Hepatocyte (in vitro differentiated cells): ENCODE measurements around the gene OR5K3. TPM values are rescaled to one million over a fixed set of nuclear protein-coding genes. Genes with fewer than 3 reads are reported as not detected.

Experiments
- DNase-seq: peaks from one replicate; pipeline ENCODE4 v3.0.0-alpha.2; 2016; ENCODE audit warnings: low spot score
- H2AFZ ChIP-seq: fragments of 200-600 bp; sonication (generic); 2 replicates; pipeline ENCODE4 v1.6.0; 2016; ENCODE audit warnings: antibody characterized with exemption, mild to moderate bottlenecking
- H3K27ac ChIP-seq: fragments of 200-600 bp; sonication (generic); 2 replicates; pipeline ENCODE4 v1.5.1; 2016; ENCODE audit warnings: mild to moderate bottlenecking
- H3K27me3 ChIP-seq: fragments of 200-600 bp; sonication (generic); 2 replicates; pipeline ENCODE4 v1.6.1; 2016
- H3K36me3 ChIP-seq: fragments of 200-600 bp; sonication (generic); replicated peaks from 2 replicates; pipeline ENCODE4 v1.5.1; 2016; ENCODE audit warnings: low read depth; ENCODE audit not compliant: insufficient read depth
- H3K4me1 ChIP-seq: fragments of 200-600 bp; sonication (generic); 2 replicates; pipeline ENCODE4 v1.5.1; 2016; ENCODE audit warnings: mild to moderate bottlenecking, moderate library complexity; ENCODE audit not compliant: insufficient read depth
- H3K4me2 ChIP-seq: fragments of 200-600 bp; sonication (generic); 2 replicates; pipeline ENCODE4 v1.6.0; 2016
- H3K4me3 ChIP-seq: fragments of 200-600 bp; sonication (generic); 2 replicates; pipeline ENCODE4 v1.5.1; 2016; ENCODE audit warnings: mild to moderate bottlenecking
- H3K79me2 ChIP-seq: fragments of 200-600 bp; sonication (generic); 2 replicates; pipeline ENCODE4 v1.6.0; 2017; ENCODE audit warnings: mild to moderate bottlenecking
- H3K9me2 ChIP-seq: fragments of 200-600 bp; sonication (generic); replicated peaks from 2 replicates; pipeline ENCODE4 v1.6.0; 2017; ENCODE audit warnings: mild to moderate bottlenecking; ENCODE audit not compliant: insufficient read depth
- H3K9me3 ChIP-seq: fragments of 200-600 bp; sonication (generic); 2 replicates; pipeline ENCODE4 v1.5.1; 2016; ENCODE audit warnings: low read depth, mild to moderate bottlenecking
- H4K20me1 ChIP-seq: fragments of 200-600 bp; sonication (generic); 2 replicates; pipeline ENCODE4 v1.6.0; 2016; ENCODE audit warnings: mild to moderate bottlenecking; ENCODE audit not compliant: insufficient read depth, poor library complexity, severe bottlenecking
- CTCF ChIP-seq: fragments of 200-600 bp; sonication (generic); IDR thresholded peaks from 2 replicates; pipeline ENCODE4 v1.5.1; 2016; ENCODE audit warnings: antibody characterized with exemption, mild to moderate bottlenecking; ENCODE audit not compliant: poor library complexity
- EZH2 ChIP-seq: fragments of 200-600 bp; sonication (generic); IDR thresholded peaks from 2 replicates; pipeline ENCODE4 v1.6.1; 2016; ENCODE audit warnings: antibody characterized with exemption, mild to moderate bottlenecking, borderline replicate concordance
- EZH2phosphoT487 ChIP-seq: fragments of 200-600 bp; sonication (generic); IDR thresholded peaks from one replicate; pipeline ENCODE4 v1.6.1; 2018; ENCODE audit warnings: antibody characterized with exemption, mild to moderate bottlenecking, low read depth, moderate library complexity; ENCODE audit not compliant: unreplicated experiment, severe bottlenecking
- WGBS: methylation state at CpG from one replicate; pipeline ENCODE4 v1.1.6; 2016; ENCODE audit warnings: low lambda C conversion rate; ENCODE audit errors: missing lambda C conversion rate; 5-methylcytosine and 5-hydroxymethylcytosine counted together
- polyA plus RNA-seq: library from polyadenylated mRNA; unstranded; fragments of >200 nt; fragmentation: Nextera tagmentation; extraction: Ambion mirVana; gene quantifications from 2 replicates; pipeline ENCODE4 v1.2.1, GENCODE V29; 2016
- total RNA-seq: library from RNA; depleted of rRNA; stranded (reverse); fragments of >200 nt; gene quantifications from 2 replicates; pipeline ENCODE4 v1.2.3, GENCODE V29; 2014

OR5K3 gene
- total and polyA plus RNA-seq, 2 experiments from 2014 or later = not detected

- H3K9me2 ChIP-seq = no peaks in the 10 kb centered on the region
- no peaks in the 10 kb centered on the region for H3K27me3 ChIP-seq
- no peak overlapping the region for H3K4me2 ChIP-seq
- H3K9me3 ChIP-seq = no peaks in the 10 kb centered on the region
- no peaks in the 10 kb centered on the region for H4K20me1 ChIP-seq
- H3K4me3 ChIP-seq = no peak overlapping the region
- no peak overlapping the region for H3K27ac ChIP-seq
- no peaks in the 10 kb centered on the region for H3K79me2 ChIP-seq
- H2AFZ ChIP-seq = no peak overlapping the region
- WGBS = 94% methylated on average over 3 of the region's 3 CpGs
- TF ChIP-seq CTCF = no peak
- TF ChIP-seq EZH2 = no peak
- H3K36me3 ChIP-seq = no peaks in the 10 kb centered on the region
- H3K4me1 ChIP-seq = no peaks in the 10 kb centered on the region
- DNase-seq = no peak
These were observed 40.4 kb upstream of the OR5K3 start for GRCh38 chr3:98350082-98350481.

GRCh38 chr3:98353554-98353953 is 36.9 kb upstream of the OR5K3 start, which contains the start of gene OR5K4:
Gene OR5K4 (plus strand): TSS chr3:98353854. CDS start chr3:98353854, 0 bp downstream.
- WGBS = 91% methylated on average over 2 of the region's 2 CpGs
- no peaks in the 10 kb centered on the region for H3K9me3 ChIP-seq
- no peaks in the 10 kb centered on the region for H4K20me1 ChIP-seq
- no peak within 1 kb of the TSS for H3K27ac ChIP-seq
- no peaks in the 10 kb centered on the region for H3K9me2 ChIP-seq
- no peak for DNase-seq
- no peaks in the 10 kb centered on the region for H3K4me1 ChIP-seq
- H3K27me3 ChIP-seq = no peaks in the 10 kb centered on the region
- H3K79me2 ChIP-seq = no peaks in the 10 kb centered on the region
- no peak for TF ChIP-seq EZH2
- TF ChIP-seq EZH2phosphoT487 = no peak
- TF ChIP-seq CTCF = no peak
- H3K4me3 ChIP-seq = no peak within 1 kb of the TSS
- no peak within 1 kb of the TSS for H3K4me2 ChIP-seq
- H2AFZ ChIP-seq = no peak within 1 kb of the TSS
- H3K36me3 ChIP-seq = no peaks in the 10 kb centered on the region

- DNase-seq = no peak
- no peaks in the 10 kb centered on the region for H3K27me3 ChIP-seq
- no peaks in the 10 kb centered on the region for H3K4me1 ChIP-seq
- H3K36me3 ChIP-seq = no peaks in the 10 kb centered on the region
- H3K4me3 ChIP-seq = no peak overlapping the region
- H3K79me2 ChIP-seq = no peaks in the 10 kb centered on the region
- no peak overlapping the region for H2AFZ ChIP-seq
- H4K20me1 ChIP-seq = no peaks in the 10 kb centered on the region
- H3K4me2 ChIP-seq = no peak overlapping the region
- TF ChIP-seq EZH2 (no peak), CTCF (no peak), EZH2phosphoT487 (no peak)
- H3K9me3 ChIP-seq = no peaks in the 10 kb centered on the region
- H3K9me2 ChIP-seq = no peaks in the 10 kb centered on the region
- no peak overlapping the region for H3K27ac ChIP-seq
These were observed 31.2 kb upstream of the OR5K3 start for GRCh38 chr3:98359250-98359649.

- H2AFZ ChIP-seq = no peak overlapping the region
- TF ChIP-seq EZH2phosphoT487 (no peak), EZH2 (no peak), CTCF (no peak)
- WGBS = 19% methylated on average over 1 of the region's 1 CpG
These were observed 30.3 kb upstream of the OR5K3 start for GRCh38 chr3:98359993-98360675.

More at GRCh38 chr3:98359993-98360675, 30.3 kb upstream of the OR5K3 start:
- Histone ChIP-seq H4K20me1 (no peaks in the 10 kb centered on the region), H3K27me3 (no peaks in the 10 kb centered on the region), H3K9me2 (no peaks in the 10 kb centered on the region), H3K4me2 (no peak overlapping the region), H3K4me3 (no peak overlapping the region), H3K79me2 (no peaks in the 10 kb centered on the region), H3K27ac (no peak overlapping the region), H3K4me1 (no peaks in the 10 kb centered on the region), H3K9me3 (no peaks in the 10 kb centered on the region), H3K36me3 (no peaks in the 10 kb centered on the region)
- no peak for DNase-seq
